Activated T-cell treated with anti-CD3 and anti-CD28 coated beads, Interleukin-2, amount 50 U/mL, for 1 hour (primary cell): ENCODE results near the gene GAK.

Experiments used
- DNase-seq: peaks from one replicate; pipeline ENCODE4 v3.0.0-alpha.2; 2020

Gene GAK

GRCh38 chr4:867526-868250 is 64.4 kb downstream of the GAK start:
- DNase-seq: no peak

- DNase-seq: no peak
Observed at GRCh38 chr4:866761-867390, 65.2 kb downstream of the GAK start.

GRCh38 chr4:866068-866760 is 65.9 kb downstream of the GAK start:
- no peak for DNase-seq

DNA sequence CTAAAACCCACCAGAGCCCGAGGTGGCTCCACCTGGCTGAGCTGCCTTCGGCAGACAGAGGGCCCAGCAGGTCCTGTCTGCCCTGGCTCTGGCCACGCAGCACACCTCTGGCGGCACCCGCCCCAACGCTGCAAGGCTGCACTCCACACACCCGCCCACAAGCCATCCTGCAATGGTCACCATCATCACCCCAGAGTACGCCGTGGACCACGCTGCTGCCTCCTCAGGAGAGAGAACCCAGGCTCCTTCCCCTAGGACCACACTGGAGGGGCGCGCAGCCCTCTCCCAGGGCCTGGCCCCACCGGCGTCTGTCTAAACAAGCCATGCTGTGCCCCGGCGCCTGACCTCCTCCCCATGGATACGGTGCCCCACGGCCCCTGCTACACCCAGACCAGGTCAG is 66.5 kb downstream of the GAK start:
- DNase-seq: no peak

DNA sequence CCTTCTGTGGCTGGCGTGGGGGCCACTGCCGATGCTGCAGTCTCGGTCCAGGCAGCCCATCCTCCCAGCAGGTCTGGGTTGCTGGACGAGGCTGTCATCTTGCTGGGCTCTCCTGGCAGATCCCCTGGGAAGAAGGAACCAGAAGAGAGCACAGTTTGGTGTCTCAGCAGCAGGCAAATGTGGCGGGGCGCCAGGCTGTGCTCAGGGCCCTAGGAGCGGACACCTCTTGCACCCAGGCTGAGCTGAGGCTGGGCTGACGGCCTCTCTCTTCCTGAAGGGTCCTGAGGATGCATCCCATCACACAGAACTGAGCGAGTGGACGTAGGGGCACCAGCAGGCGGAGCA is 67.0 kb downstream of the GAK start:
- no peak for DNase-seq

- DNase-seq: no peak
Observed at GRCh38 chr4:864456-865120, 67.5 kb downstream of the GAK start.

DNA sequence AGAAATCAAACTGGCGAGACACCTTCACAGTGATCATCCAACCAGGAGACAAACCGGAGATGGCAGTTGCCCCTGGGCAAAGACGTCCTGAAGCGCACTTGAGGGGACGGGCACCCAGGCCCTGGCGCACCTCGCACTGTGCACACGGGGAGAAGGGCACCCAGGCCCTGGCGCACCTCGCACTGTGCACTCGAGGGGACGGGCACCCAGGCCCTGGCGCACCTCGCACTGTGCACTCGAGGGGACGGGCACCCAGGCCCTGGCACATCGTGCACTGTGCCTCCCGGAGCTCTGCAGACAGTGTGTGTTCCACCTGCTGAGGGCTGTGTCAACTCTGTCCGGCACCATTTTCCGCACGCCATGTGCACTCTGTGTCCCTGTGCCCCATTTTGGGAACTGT is 71.6 kb downstream of the GAK start:
- DNase-seq: no peak

GRCh38 chr4:859496-859895 is 72.6 kb downstream of the GAK start:
- no peak for DNase-seq

GRCh38 chr4:858831-859451 is 73.2 kb downstream of the GAK start:
- no peak for DNase-seq

- DNase-seq: no peak
Observed at GRCh38 chr4:858041-858481, 74.1 kb downstream of the GAK start.

- no peak for DNase-seq
Observed at GRCh38 chr4:857461-857860, 74.7 kb downstream of the GAK start.

- no peak for DNase-seq
Observed at GRCh38 chr4:856225-856901, 75.8 kb downstream of the GAK start.

- DNase-seq: no peak
Observed at GRCh38 chr4:855880-856224, 76.3 kb downstream of the GAK start.

GRCh38 chr4:854356-854755 is 77.8 kb downstream of the GAK start:
- DNase-seq: no peak

- no peak for DNase-seq
Observed at GRCh38 chr4:853416-853781, 78.7 kb downstream of the GAK start.

GRCh38 chr4:851701-852430 is 80.2 kb downstream of the GAK start:
- no peak for DNase-seq

DNA sequence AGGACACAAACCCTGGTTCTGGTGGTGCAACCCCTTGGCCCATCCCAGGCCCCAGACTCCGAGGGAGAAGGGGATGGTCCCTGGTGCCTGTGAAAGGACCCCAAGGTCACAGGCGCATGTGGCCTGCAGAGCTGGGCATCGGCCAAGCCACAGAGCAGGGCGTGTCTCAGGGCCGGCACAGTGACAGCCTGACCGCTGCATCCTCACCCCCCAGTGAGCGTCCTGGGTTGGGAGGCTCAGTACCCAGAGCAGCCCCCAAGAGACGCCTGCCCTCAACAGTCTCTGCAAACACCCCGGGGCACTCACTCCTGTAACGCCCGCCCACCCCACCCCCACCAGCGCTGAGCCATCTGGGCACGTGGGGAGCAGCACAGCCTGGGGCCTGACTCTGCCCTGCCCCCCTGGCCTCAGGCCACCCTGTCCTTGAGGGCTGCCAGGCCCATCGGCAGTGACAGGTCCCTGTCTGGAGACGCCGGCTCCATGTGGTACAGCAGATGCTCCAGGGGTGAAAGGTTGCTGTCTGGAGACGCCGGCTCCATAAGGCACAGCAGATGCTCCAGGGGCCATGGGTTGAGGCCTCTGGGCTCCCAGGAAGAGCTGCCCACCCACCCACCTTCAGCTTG is 81.7 kb downstream of the GAK start:
- no peak for DNase-seq

DNA sequence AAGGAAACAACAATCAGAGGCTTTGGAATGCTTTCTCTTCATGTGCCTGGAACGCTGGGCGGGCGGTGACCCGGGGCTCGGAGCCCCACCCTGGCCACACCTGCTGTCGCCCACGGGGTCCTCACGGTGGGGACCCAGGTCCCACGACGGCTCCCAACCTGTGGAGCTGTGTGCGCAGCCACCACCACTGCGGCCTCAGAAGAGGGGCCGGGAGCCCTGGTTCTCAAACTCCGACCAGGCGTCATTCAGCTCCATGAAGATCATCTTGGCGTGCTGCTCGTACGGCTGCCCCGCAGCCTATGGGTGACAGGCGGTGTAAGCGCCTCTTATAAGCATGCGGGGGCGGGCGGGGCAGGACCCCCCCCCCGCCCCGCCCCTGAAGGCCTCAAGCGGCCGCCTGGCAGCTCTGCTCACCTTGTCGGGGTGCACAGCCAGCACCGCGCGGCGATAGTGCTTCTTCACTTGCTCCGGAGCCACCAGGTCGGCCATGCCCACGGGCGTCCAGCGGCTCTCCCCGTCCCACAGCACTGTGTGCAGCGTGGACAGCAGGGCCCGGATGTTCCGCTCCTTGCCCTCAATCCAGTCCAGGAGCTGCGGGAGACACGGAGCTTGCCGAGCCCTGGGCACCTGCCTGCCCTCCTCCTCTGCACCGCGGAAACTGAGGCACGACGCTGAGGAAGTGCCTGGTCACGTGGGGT is 82.5 kb downstream of the GAK start:
- no peak for DNase-seq

DNA sequence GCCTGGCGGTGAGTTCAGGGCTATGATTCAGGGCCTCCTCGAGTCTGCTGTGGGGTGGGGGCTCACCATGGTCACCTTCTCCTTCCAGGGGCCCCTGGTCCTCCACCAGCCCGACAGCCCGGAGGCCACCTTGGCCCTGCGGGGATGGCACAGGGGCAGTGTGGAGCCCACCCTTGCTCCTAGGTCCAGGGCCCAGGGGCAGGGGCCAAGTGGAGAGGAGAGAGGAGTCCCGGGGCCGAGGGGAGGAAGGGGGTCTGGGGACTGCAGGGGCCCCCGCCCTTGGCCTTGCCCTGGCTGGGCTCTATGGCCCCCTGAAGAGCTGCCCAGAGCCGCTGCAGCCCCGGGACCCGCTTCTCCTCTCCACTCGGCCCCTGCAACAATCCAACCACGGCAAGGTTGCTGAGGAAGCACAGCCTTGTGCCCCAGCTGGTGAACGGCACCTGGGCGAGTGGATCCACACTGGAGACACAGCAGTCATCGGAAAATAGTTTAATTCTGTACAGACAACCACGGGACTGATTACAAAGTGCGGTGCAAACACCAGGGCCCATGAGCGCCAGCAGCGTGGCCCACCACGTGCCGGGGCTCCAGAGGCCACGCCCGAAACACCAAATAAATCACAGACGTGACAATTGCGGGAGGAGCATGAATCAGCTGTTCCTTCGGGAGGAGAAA is 83.2 kb downstream of the GAK start:
- DNase-seq: no peak

DNA sequence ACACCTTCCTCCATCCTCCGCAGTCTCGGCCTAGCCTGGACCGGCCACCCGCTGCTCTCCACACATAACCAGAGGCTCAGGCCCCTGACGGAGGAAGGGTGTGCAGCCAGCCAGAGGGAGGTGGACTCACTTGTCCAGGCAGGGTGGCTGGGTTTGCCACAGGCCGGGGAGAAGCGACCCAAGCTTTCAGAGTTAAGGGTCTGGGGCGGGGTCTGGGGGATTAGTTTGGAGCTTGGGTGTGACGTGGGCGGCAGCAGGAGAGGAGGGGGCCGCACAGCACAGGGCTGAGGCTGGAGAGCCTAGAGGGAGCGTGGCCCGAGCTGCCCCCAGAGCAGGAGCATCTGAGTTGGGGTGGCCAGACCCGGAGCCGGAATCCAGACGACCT is 83.8 kb downstream of the GAK start:
- no peak for DNase-seq

DNA sequence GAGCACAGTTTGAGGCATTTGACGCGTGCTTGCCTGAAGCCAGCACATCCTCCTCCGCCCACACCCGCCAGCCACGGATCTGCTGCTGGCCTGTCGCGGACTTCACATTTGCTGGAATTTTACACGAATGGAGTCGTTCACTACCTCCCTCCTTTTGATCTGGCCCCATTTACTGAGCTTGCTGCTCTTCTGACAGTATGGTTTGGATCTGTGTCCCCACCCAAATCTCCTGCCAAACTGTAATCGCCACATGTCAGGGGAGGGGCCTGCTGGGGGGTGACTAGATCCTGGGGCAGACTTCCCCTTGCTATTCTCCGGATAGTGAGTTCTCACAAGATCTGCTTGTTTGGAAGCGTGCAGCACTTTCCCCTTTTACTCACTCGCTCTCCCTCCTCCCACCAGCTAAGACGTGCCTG is 86.3 kb downstream of the GAK start:
- no peak for DNase-seq
